BJ (cell line): Measurements from ENCODE around the gene ARHGAP35. TPM values are rescaled to one million over a fixed set of nuclear protein-coding genes. Genes with fewer than 3 reads are reported as not detected.
A peak's percentile ranks its signal among the peaks of the same experiment; 100 is the strongest.

Experiments used
- CTCF ChIA-PET: fragments of 350-600 bp; formaldehyde crosslinking; extraction: SDS; loops from one replicate; lab custom pipeline; 2021; ENCODE audit warnings: antibody characterized with exemption, inconsistent platforms; lab: Yijun Ruan, JAX
- POLR2A ChIA-PET: fragments of 300-600 bp; sonication (Branson Sonifier 250); formaldehyde crosslinking; extraction: SDS; loops from one replicate; lab custom pipeline; 2021; ENCODE audit warnings: antibody characterized with exemption; lab: Charles Lee
- DNase-seq: peaks from one replicate; pipeline ENCODE4 v3.0.0-alpha.2; 2011; ENCODE audit warnings: low read depth
- H3K27me3 ChIP-seq: 2 replicates; pipeline ENCODE4 v1.6.0; 2011; ENCODE audit warnings: low read length; ENCODE audit not compliant: control insufficient read depth, insufficient read depth
- H3K36me3 ChIP-seq: 2 replicates; pipeline ENCODE4 v1.5.1; 2011; ENCODE audit warnings: low read length; ENCODE audit not compliant: control insufficient read depth, insufficient read depth
- H3K4me3 ChIP-seq: 2 replicates; pipeline ENCODE4 v1.5.1; 2011; ENCODE audit warnings: low read depth, mild to moderate bottlenecking, control low read depth, low read length
- polyA plus RNA-seq: library from polyadenylated mRNA; depleted of rRNA; stranded (reverse); fragments of >200 nt; gene quantifications from 2 replicates; pipeline ENCODE4 v1.2.3, GENCODE V29; 2011
- TF ChIP-seq, protein P1 (sequence below): IDR thresholded peaks from 2 replicates; pipeline ENCODE4 v1.5.1; 2011; ENCODE audit warnings: low read depth, mild to moderate bottlenecking, control low read depth, inconsistent platforms, low read length, moderate library complexity; ENCODE audit not compliant: insufficient read depth

Gene ARHGAP35
- polyA plus RNA-seq, 1 experiment = 36.8 TPM

DNA sequence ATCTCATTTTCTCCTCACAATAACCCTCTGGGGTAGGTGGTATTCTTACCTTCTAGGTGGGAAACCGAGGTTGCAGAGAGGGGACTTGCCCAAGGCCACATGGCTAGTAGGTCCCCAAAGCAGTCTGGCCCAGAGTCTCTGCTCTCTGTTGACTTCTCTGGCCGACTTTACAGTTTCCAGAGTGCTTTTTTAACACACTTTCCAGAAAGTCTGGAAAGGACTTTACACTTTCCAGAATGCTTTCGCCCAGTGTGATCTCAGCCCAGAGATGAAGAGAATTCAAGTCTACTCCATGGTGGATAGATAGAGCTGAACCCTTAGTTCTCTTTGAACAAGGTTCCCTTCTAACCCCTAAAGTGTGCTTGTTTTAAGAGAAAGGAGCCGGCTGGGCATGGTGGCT, 12.2 kb downstream of the ARHGAP35 start:
- Histone ChIP-seq H3K27me3 (no peaks in the 10 kb centered on the region), H3K36me3 (no peaks in the 10 kb centered on the region), H3K4me3 (no peak overlapping the region)
- no peak for DNase-seq
- TF ChIP-seq, protein P1, sequence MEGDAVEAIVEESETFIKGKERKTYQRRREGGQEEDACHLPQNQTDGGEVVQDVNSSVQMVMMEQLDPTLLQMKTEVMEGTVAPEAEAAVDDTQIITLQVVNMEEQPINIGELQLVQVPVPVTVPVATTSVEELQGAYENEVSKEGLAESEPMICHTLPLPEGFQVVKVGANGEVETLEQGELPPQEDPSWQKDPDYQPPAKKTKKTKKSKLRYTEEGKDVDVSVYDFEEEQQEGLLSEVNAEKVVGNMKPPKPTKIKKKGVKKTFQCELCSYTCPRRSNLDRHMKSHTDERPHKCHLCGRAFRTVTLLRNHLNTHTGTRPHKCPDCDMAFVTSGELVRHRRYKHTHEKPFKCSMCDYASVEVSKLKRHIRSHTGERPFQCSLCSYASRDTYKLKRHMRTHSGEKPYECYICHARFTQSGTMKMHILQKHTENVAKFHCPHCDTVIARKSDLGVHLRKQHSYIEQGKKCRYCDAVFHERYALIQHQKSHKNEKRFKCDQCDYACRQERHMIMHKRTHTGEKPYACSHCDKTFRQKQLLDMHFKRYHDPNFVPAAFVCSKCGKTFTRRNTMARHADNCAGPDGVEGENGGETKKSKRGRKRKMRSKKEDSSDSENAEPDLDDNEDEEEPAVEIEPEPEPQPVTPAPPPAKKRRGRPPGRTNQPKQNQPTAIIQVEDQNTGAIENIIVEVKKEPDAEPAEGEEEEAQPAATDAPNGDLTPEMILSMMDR = no peak
- POLR2A ChIA-PET = interaction anchor here (0.6 kb wide), 1 partner anchor 22 kb away, joined by 3 read pairs; the partner anchor contains the start of gene AP2S1
- CTCF ChIA-PET = no interaction called here

DNA sequence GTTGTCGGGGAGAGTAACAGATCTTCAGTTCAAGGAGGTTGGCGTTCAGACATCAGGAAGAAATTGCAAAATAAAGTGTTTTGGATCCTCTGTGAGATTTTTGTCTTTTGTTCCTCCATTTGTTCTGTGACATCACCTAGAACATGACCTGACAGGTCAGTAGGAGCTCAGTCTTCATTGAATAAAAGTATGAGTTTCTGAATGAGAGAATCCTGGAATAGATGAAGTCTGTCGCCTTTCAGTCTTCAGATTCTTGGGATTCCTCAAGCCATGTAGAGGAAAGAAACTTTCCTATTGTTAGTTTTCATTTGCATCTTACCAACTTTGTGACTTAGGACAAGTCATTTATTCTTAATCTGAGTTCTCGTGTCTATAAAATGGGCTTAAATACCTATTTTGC, 14.4 kb downstream of the ARHGAP35 start:
- TF ChIP-seq, protein P1 = no peak
- Histone ChIP-seq H3K36me3 (no peaks in the 10 kb centered on the region), H3K27me3 (no peaks in the 10 kb centered on the region), H3K4me3 (no peak overlapping the region)
- CTCF ChIA-PET = interaction anchor here (0.6 kb wide), 1 partner anchor 107 kb away, joined by 3 read pairs; no protein-coding TSS in a partner anchor
- POLR2A ChIA-PET = no interaction called here
- DNase-seq = no peak

DNA sequence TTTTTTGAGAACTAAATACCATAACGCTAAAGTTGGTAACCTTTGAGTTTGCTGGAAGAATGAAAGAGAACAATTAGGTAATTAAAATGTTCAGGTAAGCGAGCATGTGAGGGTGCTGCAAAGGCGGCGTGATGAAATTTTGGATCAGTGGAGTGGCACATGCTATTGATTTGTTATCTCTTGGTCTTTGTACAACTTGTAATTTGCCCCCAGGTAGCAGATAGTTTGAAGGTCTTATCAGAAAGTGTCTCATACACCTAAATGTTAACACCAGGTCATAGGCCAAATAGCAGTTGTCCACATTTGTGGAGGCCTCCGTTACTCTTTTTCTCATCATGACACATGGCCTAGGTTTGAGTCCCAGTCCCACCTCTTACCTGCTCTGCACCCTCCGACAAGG, 14.9 kb downstream of the ARHGAP35 start:
- CTCF ChIA-PET = interaction anchor here (0.6 kb wide), 1 partner anchor 107 kb away, joined by 3 read pairs; no protein-coding TSS in a partner anchor
- POLR2A ChIA-PET = no interaction called here
- TF ChIP-seq, protein P1 = no peak
- Histone ChIP-seq H3K36me3 (no peaks in the 10 kb centered on the region), H3K27me3 (no peaks in the 10 kb centered on the region), H3K4me3 (no peak overlapping the region)
- no peak for DNase-seq

DNA sequence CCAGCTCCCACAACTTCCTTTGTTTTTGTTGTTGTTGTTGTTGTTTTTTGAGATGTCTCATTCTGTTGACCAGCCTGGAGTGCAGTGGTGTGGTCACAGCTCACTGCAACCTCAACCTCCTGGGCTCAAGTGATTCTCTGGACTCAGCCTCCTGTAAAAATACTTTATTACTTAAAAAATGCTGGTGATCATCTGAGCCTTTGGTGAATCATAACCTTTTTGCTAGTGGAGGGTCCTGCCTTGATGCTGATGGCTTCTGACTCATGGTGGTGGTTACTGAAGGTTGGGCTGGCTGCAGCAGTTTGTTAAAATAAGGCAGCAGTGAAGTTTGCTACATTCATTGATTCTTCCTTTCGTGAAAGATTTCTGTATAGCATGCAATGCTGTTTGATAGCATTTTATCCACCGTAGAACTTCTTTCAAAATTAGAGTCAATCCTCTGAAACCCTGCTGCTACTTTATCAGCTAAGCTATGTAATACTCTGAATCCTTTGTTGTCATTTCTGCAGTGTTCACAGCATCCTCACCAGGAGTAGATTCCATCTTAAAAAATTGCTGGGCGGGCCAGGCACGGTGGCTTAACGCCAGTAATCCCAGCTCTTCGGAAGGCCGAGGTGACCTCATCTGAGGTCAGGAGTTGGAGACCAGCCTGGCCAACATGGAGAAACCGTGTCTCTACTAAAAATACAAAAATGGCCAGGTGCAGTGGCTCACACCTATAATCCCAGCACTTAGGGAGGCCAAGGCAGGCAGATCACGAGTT, 18.0 kb downstream of the ARHGAP35 start:
- ChIA-PET POLR2A (no interaction called here), CTCF (interaction anchor here (1.2 to 1.5 kb wide), 3 partner anchors 10 to 24 kb away, joined by 3 read pairs; no protein-coding TSS in a partner anchor)
- DNase-seq = peak; percentile 68
- TF ChIP-seq, protein P1 = no peak
- Histone ChIP-seq H3K4me3 (no peak overlapping the region), H3K36me3 (no peaks in the 10 kb centered on the region), H3K27me3 (no peaks in the 10 kb centered on the region)

DNA sequence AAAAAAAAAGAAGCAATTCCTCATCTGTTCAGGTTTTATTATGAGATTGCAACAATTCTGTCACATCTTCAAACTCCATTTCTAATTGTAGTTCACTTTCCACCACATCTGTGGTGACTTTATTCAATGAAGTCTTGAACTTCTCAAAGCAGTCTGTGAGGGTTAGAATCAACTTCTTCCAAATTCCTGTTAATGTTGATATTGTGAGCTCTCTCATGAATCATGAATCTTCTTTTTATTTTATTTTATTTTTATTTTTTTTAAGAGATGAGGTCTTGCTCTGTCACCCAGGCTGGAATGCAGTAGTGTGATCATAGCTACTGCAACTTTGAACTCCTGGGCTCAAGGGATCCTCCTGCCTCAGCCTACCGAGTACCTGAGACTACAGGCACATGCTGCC, 19.6 kb downstream of the ARHGAP35 start:
- TF ChIP-seq, protein P1 = no peak
- CTCF ChIA-PET = interaction anchor here (0.6 to 1.7 kb wide), 5 partner anchors 23 to 1590 kb away, joined by 3 to 5 read pairs (median 3); no protein-coding TSS in a partner anchor

More for the DNA sequence above, 19.6 kb downstream of the ARHGAP35 start:
- no peaks in the 10 kb centered on the region for H3K27me3 ChIP-seq
- no peaks in the 10 kb centered on the region for H3K36me3 ChIP-seq
- no peak overlapping the region for H3K4me3 ChIP-seq
- no peak for DNase-seq
- POLR2A ChIA-PET = interaction anchor here (0.6 kb wide), 1 partner anchor 9 kb away, joined by 3 read pairs; no protein-coding TSS in a partner anchor
